Mesenchymal stem cell (in vitro differentiated cells and primary cell): ENCODE results near the gene OR10T2.

Experiments used
- DNase-seq: peaks from one replicate; pipeline ENCODE4 v3.0.0-alpha.2; 2013
- H2AFZ ChIP-seq: one replicate; pipeline ENCODE4 v1.6.1; 2013; ENCODE audit warnings: low read depth, mild to moderate bottlenecking, control low read depth, inconsistent platforms, low read length, moderate library complexity
- H2AK5ac ChIP-seq: 2 replicates; pipeline ENCODE4 v1.6.1; 2013; ENCODE audit warnings: low read length, moderate library complexity, mild to moderate bottlenecking, inconsistent platforms; ENCODE audit not compliant: severe bottlenecking
- H2BK120ac ChIP-seq: one replicate; pipeline ENCODE4 v1.6.1; 2013; ENCODE audit warnings: low read depth, mild to moderate bottlenecking, inconsistent platforms, low read length, moderate library complexity
- H2BK12ac ChIP-seq, 2 experiments: one replicate each; pipeline ENCODE4 v1.6.1; 2013; ENCODE audit warnings: inconsistent platforms in 2 of 2, low read length in 2 of 2, mild to moderate bottlenecking in 2 of 2, moderate library complexity in 2 of 2, control low read depth in 1 of 2
- H2BK15ac ChIP-seq: one replicate; pipeline ENCODE4 v1.6.1; 2013; ENCODE audit warnings: mild to moderate bottlenecking, low read depth, inconsistent platforms; ENCODE audit not compliant: poor library complexity, severe bottlenecking
- H2BK5ac ChIP-seq: 2 replicates; pipeline ENCODE4 v1.6.1; 2013; ENCODE audit warnings: low read depth, mild to moderate bottlenecking, low read length, control low read depth, inconsistent platforms; ENCODE audit not compliant: poor library complexity, severe bottlenecking
- H3K14ac ChIP-seq, 2 experiments: one replicate each; pipeline ENCODE4 v1.6.1; 2013; ENCODE audit warnings: inconsistent platforms in 2 of 2, low read length in 2 of 2, control low read depth in 1 of 2, mild to moderate bottlenecking in 1 of 2, moderate library complexity in 1 of 2
- H3K18ac ChIP-seq, 2 experiments: one replicate each; pipeline ENCODE4 v1.6.1; 2013; ENCODE audit warnings: inconsistent platforms in 2 of 2, low read length in 2 of 2, control low read depth in 1 of 2, low read depth in 1 of 2, mild to moderate bottlenecking in 1 of 2
- H3K23ac ChIP-seq, 2 experiments: one replicate each; pipeline ENCODE4 v1.6.1; 2013; ENCODE audit warnings: inconsistent platforms in 2 of 2, low read length in 2 of 2, mild to moderate bottlenecking in 2 of 2, moderate library complexity in 2 of 2, control low read depth in 1 of 2
- H3K27ac ChIP-seq: 2 replicates; pipeline ENCODE4 v1.5.1; 2013; ENCODE audit warnings: mild to moderate bottlenecking, moderate library complexity, low read length, control low read depth, inconsistent platforms; ENCODE audit not compliant: poor library complexity, severe bottlenecking
- H3K27me3 ChIP-seq, 2 experiments: 2 replicates each; pipeline versions ENCODE4 v1.6.1 to v1.7.0; 2013; ENCODE audit warnings: low read length in 2 of 2, mild to moderate bottlenecking in 2 of 2, moderate library complexity in 2 of 2, control low read depth in 1 of 2, inconsistent platforms in 1 of 2; ENCODE audit not compliant: control insufficient read depth in 1 of 2, insufficient read depth in 1 of 2
- H3K36me3 ChIP-seq, 2 experiments: 2 replicates each; pipeline versions ENCODE4 v1.6.1 to v1.7.0; 2013; ENCODE audit warnings: low read length in 2 of 2, control low read depth in 1 of 2, inconsistent platforms in 1 of 2, low read depth in 1 of 2, mild to moderate bottlenecking in 1 of 2; ENCODE audit not compliant: insufficient read depth in 2 of 2, control insufficient read depth in 1 of 2
- H3K4ac ChIP-seq, 2 experiments: one replicate each; pipeline ENCODE4 v1.6.1; 2013; ENCODE audit warnings: inconsistent platforms in 2 of 2, low read length in 2 of 2, mild to moderate bottlenecking in 2 of 2, moderate library complexity in 2 of 2, control low read depth in 1 of 2, low read depth in 1 of 2
- H3K4me1 ChIP-seq: 2 replicates; pipeline ENCODE4 v1.6.1; 2013; ENCODE audit warnings: low read depth, low read length, control low read depth; ENCODE audit not compliant: control insufficient read depth, insufficient read depth
- H3K4me2 ChIP-seq: 2 replicates; pipeline ENCODE4 v1.6.1; 2013; ENCODE audit warnings: low read length, mild to moderate bottlenecking, inconsistent platforms; ENCODE audit not compliant: poor library complexity, severe bottlenecking
- H3K4me3 ChIP-seq, 2 experiments: 2 replicates each; pipeline versions ENCODE4 v1.5.1 to v1.7.0; 2013; ENCODE audit warnings: low read length in 2 of 2, mild to moderate bottlenecking in 2 of 2, control low read depth in 1 of 2, low read depth in 1 of 2; ENCODE audit not compliant: insufficient read depth in 1 of 2
- H3K79me1 ChIP-seq: replicated peaks from 2 replicates; pipeline ENCODE4 v1.6.1; 2013; ENCODE audit warnings: mild to moderate bottlenecking, control low read depth, low read length, inconsistent platforms; ENCODE audit not compliant: poor library complexity, severe bottlenecking
- H3K9ac ChIP-seq: 2 replicates; pipeline ENCODE4 v1.7.0; 2013; ENCODE audit warnings: mild to moderate bottlenecking, low read length, moderate library complexity
- H3K9me3 ChIP-seq: 2 replicates; pipeline ENCODE4 v1.7.0; 2013; ENCODE audit warnings: mild to moderate bottlenecking, low read length; ENCODE audit not compliant: control insufficient read depth
- H4K8ac ChIP-seq: one replicate; pipeline ENCODE4 v1.6.1; 2013; ENCODE audit warnings: inconsistent platforms, mild to moderate bottlenecking, low read length, moderate library complexity
- H4K91ac ChIP-seq: one replicate; pipeline ENCODE4 v1.6.1; 2013; ENCODE audit warnings: mild to moderate bottlenecking, low read length, inconsistent platforms
- WGBS: methylation state at CpG from one replicate; pipeline ENCODE4 v1.1.7; 2013; ENCODE audit warnings: mixed read lengths; 5-methylcytosine and 5-hydroxymethylcytosine counted together

OR10T2 gene

GRCh38 chr1:158362482-158362881 is 36.8 kb downstream of the OR10T2 start:
- Histone ChIP-seq H4K91ac (no peak overlapping the region), H3K18ac (no peak overlapping the region), H3K4me1 (no peaks in the 10 kb centered on the region), H3K4me3 (no peak overlapping the region), H3K79me1 (no peaks in the 10 kb centered on the region), H3K9me3 (no peaks in the 10 kb centered on the region), H2BK12ac (no peak overlapping the region), H3K36me3 (no peaks in the 10 kb centered on the region), H3K4me2 (no peak overlapping the region), H3K14ac (no peak overlapping the region), H2BK5ac (no peak overlapping the region), H4K8ac (no peak overlapping the region), H2BK120ac (no peak overlapping the region), H3K4ac (no peak overlapping the region), H3K9ac (no peak overlapping the region), H2BK15ac (no peak overlapping the region), H2AK5ac (no peak overlapping the region), H2AFZ (no peak overlapping the region), H3K27me3 (no peaks in the 10 kb centered on the region), H3K23ac (no peak overlapping the region), H3K27ac (no peak overlapping the region)
- WGBS = 23% methylated on average over 1 of the region's 1 CpG
- DNase-seq = no peak

GRCh38 chr1:158357441-158357840 is 41.8 kb downstream of the OR10T2 start:
- no peak overlapping the region for H3K23ac ChIP-seq
- H2AFZ ChIP-seq = no peak overlapping the region
- no peak overlapping the region for H4K8ac ChIP-seq
- H3K4ac ChIP-seq = no peak overlapping the region
- H2BK12ac ChIP-seq = no peak overlapping the region
- H3K4me3 ChIP-seq = no peak overlapping the region
- no peak overlapping the region for H2BK120ac ChIP-seq
- no CpG with 5 or more reads among the region's 1 CpG for WGBS
- H2BK15ac ChIP-seq = no peak overlapping the region
- no peak overlapping the region for H3K27ac ChIP-seq
- H3K27me3 ChIP-seq = no peaks in the 10 kb centered on the region
- no peak overlapping the region for H4K91ac ChIP-seq
- no peak overlapping the region for H3K18ac ChIP-seq
- H3K9ac ChIP-seq = no peak overlapping the region
- DNase-seq = no peak
- H3K14ac ChIP-seq = no peak overlapping the region
- H3K9me3 ChIP-seq = no peaks in the 10 kb centered on the region
- H3K79me1 ChIP-seq = no peaks in the 10 kb centered on the region
- H3K4me2 ChIP-seq = no peak overlapping the region
- H2AK5ac ChIP-seq = no peak overlapping the region
- no peaks in the 10 kb centered on the region for H3K36me3 ChIP-seq
- H3K4me1 ChIP-seq = no peaks in the 10 kb centered on the region
- H2BK5ac ChIP-seq = no peak overlapping the region

- Histone ChIP-seq H2AFZ (no peak overlapping the region), H3K14ac (no peak overlapping the region), H3K4ac (no peak overlapping the region), H2BK15ac (no peak overlapping the region), H3K4me3 (no peak overlapping the region), H2BK120ac (no peak overlapping the region), H3K79me1 (no peaks in the 10 kb centered on the region), H4K8ac (no peak overlapping the region), H3K27ac (no peak overlapping the region), H3K27me3 (no peaks in the 10 kb centered on the region), H2BK5ac (no peak overlapping the region), H3K18ac (no peak overlapping the region), H3K9ac (no peak overlapping the region), H3K4me1 (no peaks in the 10 kb centered on the region), H3K36me3 (no peaks in the 10 kb centered on the region), H3K4me2 (no peak overlapping the region), H2AK5ac (no peak overlapping the region), H2BK12ac (no peak overlapping the region), H4K91ac (no peak overlapping the region), H3K9me3 (no peaks in the 10 kb centered on the region), H3K23ac (no peak overlapping the region)
- DNase-seq = no peak
- WGBS = 73% methylated on average over 3 of the region's 3 CpGs
Observed at GRCh38 chr1:158356616-158357015, 42.6 kb downstream of the OR10T2 start.

- 83% methylated on average over 10 of the region's 10 CpGs for WGBS
- no peak overlapping the region for H2BK15ac ChIP-seq
- H4K91ac ChIP-seq = no peak overlapping the region
Observed at GRCh38 chr1:158355773-158356285, 43.4 kb downstream of the OR10T2 start.

More at GRCh38 chr1:158355773-158356285, 43.4 kb downstream of the OR10T2 start:
- Histone ChIP-seq H3K79me1 (no peaks in the 10 kb centered on the region), H3K9ac (no peak overlapping the region), H3K4ac (no peak overlapping the region), H2BK12ac (no peak overlapping the region), H3K9me3 (no peaks in the 10 kb centered on the region), H3K23ac (no peak overlapping the region), H2AK5ac (no peak overlapping the region), H3K4me3 (no peak overlapping the region), H3K27ac (no peak overlapping the region), H3K4me1 (no peaks in the 10 kb centered on the region), H2AFZ (no peak overlapping the region), H2BK120ac (no peak overlapping the region), H3K14ac (no peak overlapping the region), H3K36me3 (no peaks in the 10 kb centered on the region), H3K27me3 (no peaks in the 10 kb centered on the region), H4K8ac (no peak overlapping the region), H3K18ac (no peak overlapping the region), H2BK5ac (no peak overlapping the region), H3K4me2 (no peak overlapping the region)
- no peak for DNase-seq
